Mucosa of stomach (tissue), 1 donor: ENCODE measurements around the gene FRAS1.

Experiments
- H3K27me3 ChIP-seq: one replicate; pipeline ENCODE4 v1.7.0; 2013; ENCODE audit warnings: mild to moderate bottlenecking, low read length; ENCODE audit not compliant: control insufficient read depth, insufficient read depth
- H3K36me3 ChIP-seq: one replicate; pipeline ENCODE4 v1.7.0; 2013; ENCODE audit warnings: low read length; ENCODE audit not compliant: control insufficient read depth, insufficient read depth
- H3K4me1 ChIP-seq: one replicate; pipeline ENCODE4 v1.7.0; 2013; ENCODE audit warnings: mild to moderate bottlenecking, low read length; ENCODE audit not compliant: control insufficient read depth, insufficient read depth
- H3K4me3 ChIP-seq: one replicate; pipeline ENCODE4 v1.7.0; 2013; ENCODE audit warnings: low read length
- H3K9ac ChIP-seq: one replicate; pipeline ENCODE4 v1.7.0; 2013; ENCODE audit warnings: mild to moderate bottlenecking, low read length, moderate library complexity
- H3K9me3 ChIP-seq: one replicate; pipeline ENCODE4 v1.7.0; 2013; ENCODE audit warnings: mild to moderate bottlenecking, low read length, moderate library complexity; ENCODE audit not compliant: control insufficient read depth
- donor health status: Pancreatic carcinoma.

Gene FRAS1

GRCh38 chr4:78525559-78525958, 468.4 kb downstream of the FRAS1 start:
- Histone ChIP-seq H3K9ac (no peak overlapping the region), H3K4me3 (no peak overlapping the region), H3K4me1 (no peaks in the 10 kb centered on the region)

GRCh38 chr4:78527103-78527502, 470.0 kb downstream of the FRAS1 start:
- Histone ChIP-seq H3K9ac (no peak overlapping the region), H3K36me3 (no peaks in the 10 kb centered on the region), H3K4me3 (no peak overlapping the region), H3K27me3 (no peaks in the 10 kb centered on the region), H3K9me3 (no peaks in the 10 kb centered on the region), H3K4me1 (no peaks in the 10 kb centered on the region)

More at GRCh38 chr4:78525559-78525958, 468.4 kb downstream of the FRAS1 start:
- no peaks in the 10 kb centered on the region for H3K9me3 ChIP-seq
- no peaks in the 10 kb centered on the region for H3K27me3 ChIP-seq
- H3K36me3 ChIP-seq = no peaks in the 10 kb centered on the region

- Histone ChIP-seq H3K4me1 (no peaks in the 10 kb centered on the region), H3K27me3 (no peaks in the 10 kb centered on the region), H3K4me3 (no peak overlapping the region), H3K9ac (no peak overlapping the region), H3K9me3 (no peaks in the 10 kb centered on the region), H3K36me3 (no peaks in the 10 kb centered on the region)
These were observed 470.4 kb downstream of the FRAS1 start for GRCh38 chr4:78527555-78527954.

- Histone ChIP-seq H3K4me3 (no peak overlapping the region), H3K27me3 (no peaks in the 10 kb centered on the region), H3K36me3 (no peaks in the 10 kb centered on the region), H3K9ac (no peak overlapping the region), H3K4me1 (no peaks in the 10 kb centered on the region), H3K9me3 (no peaks in the 10 kb centered on the region)
These were observed 471.2 kb downstream of the FRAS1 start for GRCh38 chr4:78528327-78528726.

GRCh38 chr4:78529569-78530209, 472.6 kb downstream of the FRAS1 start:
- H3K36me3 ChIP-seq = no peaks in the 10 kb centered on the region
- H3K27me3 ChIP-seq = no peaks in the 10 kb centered on the region
- no peak overlapping the region for H3K4me3 ChIP-seq
- H3K9ac ChIP-seq = no peak overlapping the region
- H3K9me3 ChIP-seq = no peaks in the 10 kb centered on the region
- H3K4me1 ChIP-seq = no peaks in the 10 kb centered on the region

GRCh38 chr4:78532046-78532445, 474.9 kb downstream of the FRAS1 start:
- H3K4me1 ChIP-seq = no peaks in the 10 kb centered on the region
- H3K9ac ChIP-seq = no peak overlapping the region
- no peak overlapping the region for H3K4me3 ChIP-seq
- no peaks in the 10 kb centered on the region for H3K27me3 ChIP-seq
- no peaks in the 10 kb centered on the region for H3K9me3 ChIP-seq
- no peaks in the 10 kb centered on the region for H3K36me3 ChIP-seq

- Histone ChIP-seq H3K36me3 (no peaks in the 10 kb centered on the region), H3K4me3 (no peak overlapping the region), H3K9me3 (no peaks in the 10 kb centered on the region), H3K9ac (no peak overlapping the region), H3K4me1 (no peaks in the 10 kb centered on the region), H3K27me3 (no peaks in the 10 kb centered on the region)
These were observed 476.7 kb downstream of the FRAS1 start for GRCh38 chr4:78533854-78534253.

- Histone ChIP-seq H3K4me3 (no peak overlapping the region), H3K9me3 (no peaks in the 10 kb centered on the region), H3K4me1 (no peaks in the 10 kb centered on the region), H3K27me3 (no peaks in the 10 kb centered on the region), H3K9ac (no peak overlapping the region), H3K36me3 (no peaks in the 10 kb centered on the region)
These were observed 477.3 kb downstream of the FRAS1 start for GRCh38 chr4:78534286-78534955.

GRCh38 chr4:78542373-78542772, 485.2 kb downstream of the FRAS1 start:
- no peak overlapping the region for H3K4me3 ChIP-seq
- peaks cover 6% of the 10 kb centered on the region for H3K4me1 ChIP-seq
- no peak overlapping the region for H3K9ac ChIP-seq
- H3K27me3 ChIP-seq = no peaks in the 10 kb centered on the region
- H3K9me3 ChIP-seq = no peaks in the 10 kb centered on the region
- no peaks in the 10 kb centered on the region for H3K36me3 ChIP-seq

GRCh38 chr4:78543424-78544125, 486.5 kb downstream of the FRAS1 start:
- Histone ChIP-seq H3K4me1 (peaks cover 6% of the 10 kb centered on the region), H3K4me3 (no peak overlapping the region), H3K27me3 (no peaks in the 10 kb centered on the region), H3K9ac (no peak overlapping the region), H3K9me3 (no peaks in the 10 kb centered on the region), H3K36me3 (no peaks in the 10 kb centered on the region)

GRCh38 chr4:78544678-78545077, 487.6 kb downstream of the FRAS1 start:
- Histone ChIP-seq H3K27me3 (no peaks in the 10 kb centered on the region), H3K36me3 (no peaks in the 10 kb centered on the region), H3K4me1 (peaks cover 6% of the 10 kb centered on the region), H3K9ac (no peak overlapping the region), H3K4me3 (no peak overlapping the region), H3K9me3 (no peaks in the 10 kb centered on the region)
